ENCODE measurements around the gene DUSP28. TPM values are rescaled to one million over a fixed set of nuclear protein-coding genes. Genes with fewer than 3 reads are reported as not detected.

The DUSP28 gene
- total and polyA plus RNA-seq, 2 of the 13 experiments (the other 11 are each of a cell fraction or from before 2014, with no cell fraction given): 5.2 to 8.6 TPM

- no peak for TF ChIP-seq ZNF513 (CRISPR knock-in tag; conservative IDR thresholded peaks at IDR 0.05)
- no peak for TF ChIP-seq PAX8 (CRISPR knock-in tag; IDR thresholded peaks at IDR 0.05; ENCODE audit: borderline replicate concordance)
- TF ChIP-seq ZBTB40 (IDR thresholded peaks at IDR 0.05): no peak
- 0 out of 2 replicates have a peak, but pooled peaks have one; percentile 10 for TF ChIP-seq ZBTB40 (CRISPR knock-in tag; IDR thresholded peaks at IDR 0.05)
- TF ChIP-seq ZNF704 (CRISPR knock-in tag; IDR thresholded peaks at IDR 0.05; ENCODE audit: borderline replicate concordance): no peak
- TF ChIP-seq ZNF256 (CRISPR knock-in tag; conservative IDR thresholded peaks at IDR 0.05): no peak
- TF ChIP-seq AGO1 (IDR thresholded peaks at IDR 0.05; ENCODE audit: low read depth, low read length, poor library complexity, severe bottlenecking): peak; percentile 22
- TF ChIP-seq ZBTB49 (CRISPR knock-in tag; IDR thresholded peaks at IDR 0.05; ENCODE audit: borderline replicate concordance): no peak
- TF ChIP-seq GTF3A (CRISPR knock-in tag; conservative IDR thresholded peaks at IDR 0.05): no peak
- peak; percentile 57; the same call in 1 of the 2 replicates for TF ChIP-seq ZBTB38 (CRISPR knock-in tag; IDR thresholded peaks at IDR 0.05)
- no peak for TF ChIP-seq SP140L (CRISPR knock-in tag; IDR thresholded peaks at IDR 0.05; ENCODE audit: borderline replicate concordance)
These were observed 12.2 kb downstream of the DUSP28 start (continued) for GRCh38 chr2:240572141-240573031.
